Right renal pelvis (tissue), 4 donors: ENCODE measurements around the gene CPE. TPM values are rescaled to one million over a fixed set of nuclear protein-coding genes. Genes with fewer than 3 reads are reported as not detected.

Source experiments
- DNase-seq, 4 donors: peaks; one replicate each; pipeline ENCODE4 v3.0.0-alpha.2; 2013; ENCODE audit warnings: low read depth in 4 of 4, low spot score in 3 of 4, missing footprints in 1 of 4
- polyA plus RNA-seq, 4 donors: library from polyadenylated mRNA; unstranded; fragments of 120-200 nt; gene quantifications; one replicate each; pipeline ENCODE4 v1.2.1, GENCODE V29; 2013; ENCODE audit not compliant: insufficient read length in 4 of 4

The CPE gene
- polyA plus RNA-seq, 4 donors = 123 to 179 (median 151) TPM

DNA sequence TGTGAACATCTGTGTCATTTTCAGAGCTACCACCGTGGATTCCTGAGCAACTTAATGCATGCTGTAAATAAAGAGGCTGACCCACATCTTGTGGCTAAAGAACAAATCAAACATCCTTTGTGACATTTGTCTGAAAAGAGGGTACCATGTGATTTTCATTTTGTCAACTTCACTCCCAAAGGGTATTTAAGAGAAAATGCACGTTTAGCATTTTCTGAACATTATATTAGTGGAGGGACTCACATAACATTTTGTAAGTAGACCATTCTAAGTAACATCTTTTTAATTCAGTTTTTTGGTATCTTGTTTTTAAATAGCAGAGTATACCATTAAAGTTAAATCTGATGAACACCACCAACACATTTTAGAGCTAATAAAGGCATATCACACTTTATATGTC lies 17.0 kb upstream of the CPE start:
- no peak for DNase-seq

DNA sequence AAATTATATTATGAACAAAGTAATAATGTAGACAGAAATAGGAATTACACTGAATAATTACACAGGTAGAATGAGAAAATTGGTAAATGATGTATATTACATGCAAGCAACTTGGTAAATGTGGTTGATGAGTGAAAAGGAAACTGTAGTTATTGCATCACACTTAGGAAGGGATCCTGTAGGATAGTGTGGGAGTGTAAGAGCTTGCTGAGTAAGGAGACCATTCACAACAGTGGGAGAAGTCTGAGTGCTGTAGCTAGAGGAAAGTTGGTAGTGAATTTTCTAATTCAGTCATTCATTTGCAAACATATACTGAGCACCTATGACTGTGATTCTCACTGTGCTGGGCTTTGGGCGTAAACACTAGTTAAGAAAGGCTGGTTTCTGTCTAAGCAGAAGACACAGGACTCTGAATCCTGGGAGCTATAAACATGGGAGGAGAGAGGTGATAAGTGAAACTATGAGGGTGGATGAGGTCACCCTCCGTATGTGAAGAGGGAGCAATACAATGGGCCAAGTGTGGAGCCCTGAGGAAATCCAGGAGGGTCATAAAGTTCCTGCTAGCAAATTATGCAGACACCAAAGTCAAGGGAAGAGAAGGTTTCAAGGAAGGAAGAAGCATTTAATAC lies 14.2 kb upstream of the CPE start:
- DNase-seq = no peak

DNA sequence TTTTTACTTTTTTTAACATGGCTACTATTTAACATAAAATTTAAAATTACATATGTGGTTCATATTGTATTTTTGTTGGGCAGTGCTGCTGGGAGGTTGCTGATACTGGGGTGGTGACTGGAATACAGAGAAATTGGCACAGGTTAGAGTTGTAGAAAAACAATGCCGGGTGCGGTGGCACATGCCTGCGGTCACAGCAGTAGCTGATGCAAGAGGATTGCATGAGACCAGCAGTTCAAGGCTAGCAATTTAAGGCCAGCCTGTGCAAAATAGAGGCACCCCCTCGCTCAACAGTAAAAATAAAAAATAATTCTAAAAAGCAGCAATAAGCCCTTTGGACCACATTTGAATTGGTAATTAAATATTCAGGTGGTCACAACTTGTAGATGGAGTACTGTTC lies 11.8 kb upstream of the CPE start:
- DNase-seq = no peak

GRCh38 chr4:165368114-165368513 lies 10.7 kb upstream of the CPE start:
- no peak for DNase-seq

DNA sequence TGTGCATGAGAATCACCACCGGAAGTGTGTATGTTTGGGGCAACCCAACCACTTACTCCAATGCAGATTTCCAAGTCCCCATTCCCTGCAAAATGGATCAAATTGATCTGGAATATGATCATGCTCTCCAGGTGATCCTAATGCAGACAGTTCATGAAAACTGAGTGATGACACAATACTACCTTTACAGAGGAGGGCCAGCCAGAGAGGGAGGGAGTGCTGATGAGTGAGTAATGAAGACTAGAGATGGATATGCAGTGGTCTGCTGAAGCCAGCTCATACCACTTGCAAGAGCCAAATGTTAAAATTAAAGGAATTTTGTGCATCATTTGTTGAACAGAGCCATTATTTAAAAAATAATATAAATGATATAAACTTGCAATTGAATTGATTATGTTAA lies 10.2 kb upstream of the CPE start:
- DNase-seq = no peak

- no peak for DNase-seq
These were observed 9.3 kb upstream of the CPE start for GRCh38 chr4:165369522-165369921.

GRCh38 chr4:165370530-165370929 lies 8.3 kb upstream of the CPE start:
- no peak for DNase-seq

DNA sequence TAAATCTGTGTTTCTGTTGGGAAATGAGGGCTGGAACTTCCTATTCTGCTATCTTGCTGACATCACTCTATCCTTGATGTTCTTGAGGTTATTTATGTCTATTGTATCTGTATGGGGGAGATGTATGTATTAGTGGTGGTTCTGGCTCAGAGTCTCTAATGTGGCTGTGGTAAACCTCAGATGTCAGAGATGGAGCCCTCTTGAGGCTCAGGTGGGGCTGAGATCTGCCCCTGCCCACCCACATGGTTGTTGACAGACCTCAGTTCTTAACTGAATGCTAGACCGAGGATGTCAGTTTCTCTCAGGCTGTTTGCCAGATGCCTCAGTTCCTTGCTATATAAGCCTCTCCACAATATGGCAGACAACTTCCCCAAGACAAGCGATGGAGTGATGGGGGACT lies 3.3 kb upstream of the CPE start:
- no peak for DNase-seq

DNA sequence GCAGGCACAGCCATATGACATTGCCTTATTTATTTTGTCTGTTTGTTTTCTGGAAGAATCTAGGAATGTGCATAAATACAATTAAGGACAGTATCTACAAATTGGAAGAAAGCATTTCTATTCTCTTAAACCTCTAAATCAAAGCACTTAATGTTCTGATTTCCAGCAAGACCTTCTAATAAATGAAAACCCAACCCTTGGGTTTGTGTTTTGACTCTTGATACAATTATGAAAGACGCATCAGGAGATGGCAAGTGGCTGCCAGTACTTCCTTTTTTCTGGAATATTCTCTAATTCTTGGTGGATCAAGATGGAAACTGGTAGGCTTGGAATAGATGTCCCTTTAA lies 437 bp upstream of the CPE start:
- no peak for DNase-seq

GRCh38 chr4:165379678-165380064 lies 863 bp downstream of the CPE start:
- DNase-seq = no peak

GRCh38 chr4:165380805-165381204 lies 2.0 kb downstream of the CPE start:
- DNase-seq = no peak

- DNase-seq = no peak
These were observed 3.1 kb downstream of the CPE start for GRCh38 chr4:165381821-165382373.

- no peak for DNase-seq
These were observed 3.8 kb downstream of the CPE start for GRCh38 chr4:165382640-165383039.

DNA sequence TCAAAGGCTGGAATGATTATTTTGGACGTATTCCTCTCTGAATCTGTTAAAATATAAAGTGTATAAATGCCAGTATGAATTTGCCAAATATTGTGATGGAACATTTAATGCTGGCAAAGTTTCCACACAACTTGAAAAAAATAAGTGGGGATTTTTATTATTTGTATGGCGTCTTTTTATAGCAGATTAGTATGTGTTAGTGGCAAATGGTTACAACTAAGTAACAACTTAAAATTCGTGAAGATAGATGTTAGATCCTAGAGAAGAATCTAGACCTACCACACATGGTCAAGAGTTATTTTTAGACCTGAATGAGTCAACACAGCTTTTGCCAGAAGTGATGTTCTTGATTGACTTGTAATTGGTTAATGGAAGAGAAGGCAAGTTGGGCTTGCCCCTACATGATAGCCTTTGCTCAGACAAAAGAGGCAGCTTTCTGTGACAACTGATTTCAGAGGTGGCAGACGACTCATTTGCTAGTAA lies 4.8 kb downstream of the CPE start:
- no peak for DNase-seq

DNA sequence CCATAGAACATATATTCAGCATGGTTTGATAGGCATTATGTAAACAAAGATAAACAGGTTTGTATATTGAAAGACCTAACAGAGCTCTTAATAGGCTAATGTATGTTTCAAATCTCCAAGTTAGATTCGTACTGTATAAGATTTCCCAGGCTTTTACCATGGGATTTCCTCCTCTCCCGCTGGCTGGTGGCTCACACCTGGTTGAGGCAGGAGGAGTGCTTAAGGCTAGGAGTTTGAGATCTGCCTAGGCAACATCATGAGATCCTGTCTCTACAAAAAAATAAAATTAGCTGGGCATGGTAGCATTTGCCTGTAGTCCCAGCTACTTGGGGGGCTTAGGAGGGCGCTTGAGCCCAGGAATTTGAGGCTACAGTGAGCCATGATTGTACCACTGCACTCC lies 5.4 kb downstream of the CPE start:
- DNase-seq = no peak

DNA sequence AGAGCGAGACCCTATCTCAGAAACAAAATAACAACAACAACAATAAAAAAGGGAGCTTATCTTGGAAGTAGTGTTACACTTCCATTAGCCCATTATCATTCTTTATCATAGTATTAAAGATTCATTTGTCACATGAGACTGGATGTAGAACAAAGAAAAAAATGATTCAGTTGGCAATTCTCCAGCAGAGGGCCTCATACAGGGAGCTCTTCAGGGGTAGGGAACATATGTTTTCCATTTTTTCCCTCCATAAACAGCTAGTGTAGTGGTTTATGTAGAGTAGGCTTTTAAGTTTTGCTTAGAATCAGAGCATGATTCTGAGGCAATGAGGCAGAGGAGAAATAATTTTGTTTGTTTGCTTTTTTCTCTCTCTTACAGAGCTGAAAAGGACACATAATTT lies 5.8 kb downstream of the CPE start:
- no peak for DNase-seq

- DNase-seq = no peak
These were observed 6.3 kb downstream of the CPE start for GRCh38 chr4:165385126-165385525.

GRCh38 chr4:165386328-165386727 lies 7.5 kb downstream of the CPE start:
- no peak for DNase-seq

DNA sequence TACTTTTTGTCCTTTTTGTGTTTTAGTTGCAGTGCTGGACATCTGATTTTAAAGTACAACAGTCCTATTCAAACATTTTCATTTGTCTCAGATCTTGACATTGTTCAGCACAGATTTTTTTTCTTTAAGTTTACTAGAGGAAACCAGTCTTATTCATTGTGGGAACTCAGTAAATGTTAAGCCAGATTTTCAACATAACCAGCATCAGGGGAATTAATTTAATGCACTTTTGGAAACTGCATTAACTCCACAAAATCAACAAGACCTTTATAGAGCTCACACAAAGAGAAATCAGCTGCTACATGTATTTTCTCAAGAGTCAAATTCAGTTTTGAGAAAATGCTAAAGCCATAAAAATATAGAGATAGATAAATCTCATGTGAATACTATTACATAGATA lies 9.9 kb downstream of the CPE start:
- no peak for DNase-seq

DNA sequence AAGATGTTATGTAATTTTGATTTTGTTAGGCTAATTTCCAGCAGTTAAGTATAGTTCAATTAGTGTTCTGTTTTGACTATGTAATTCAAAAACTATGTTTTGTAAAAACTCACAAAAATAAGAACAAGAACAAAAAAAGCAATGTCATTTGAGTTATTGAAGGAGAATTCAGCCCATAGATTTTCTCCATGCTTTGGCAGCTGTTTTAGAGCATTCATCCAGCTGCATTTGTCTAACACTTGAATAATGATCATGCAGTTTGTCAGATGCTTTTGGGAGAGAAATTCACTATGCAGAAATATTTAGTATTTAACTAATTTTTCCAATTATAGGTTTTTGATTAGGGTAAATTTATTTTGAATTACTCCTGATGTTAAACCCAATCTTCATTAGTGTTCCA lies 14.2 kb downstream of the CPE start:
- no peak for DNase-seq

GRCh38 chr4:165393704-165394103 lies 14.9 kb downstream of the CPE start:
- DNase-seq = no peak

DNA sequence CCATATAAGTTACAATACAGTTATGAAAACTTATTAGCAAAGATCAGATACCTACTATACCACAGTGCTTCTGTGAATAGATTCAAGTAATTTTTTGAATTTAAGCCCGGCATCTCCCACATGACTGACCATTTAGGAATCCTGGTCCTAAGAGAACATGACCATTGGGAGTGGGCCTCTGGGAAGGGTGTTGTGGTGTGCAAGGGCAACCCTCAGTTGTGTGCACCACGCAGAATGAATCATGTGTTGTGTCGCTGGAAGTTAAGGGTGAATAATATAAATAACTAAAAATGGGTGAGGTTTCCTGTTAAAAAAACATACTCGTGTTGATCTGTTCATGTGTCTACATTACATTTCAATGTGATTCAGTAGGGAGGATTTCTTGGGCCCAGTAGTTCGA lies 15.5 kb downstream of the CPE start:
- no peak for DNase-seq

DNA sequence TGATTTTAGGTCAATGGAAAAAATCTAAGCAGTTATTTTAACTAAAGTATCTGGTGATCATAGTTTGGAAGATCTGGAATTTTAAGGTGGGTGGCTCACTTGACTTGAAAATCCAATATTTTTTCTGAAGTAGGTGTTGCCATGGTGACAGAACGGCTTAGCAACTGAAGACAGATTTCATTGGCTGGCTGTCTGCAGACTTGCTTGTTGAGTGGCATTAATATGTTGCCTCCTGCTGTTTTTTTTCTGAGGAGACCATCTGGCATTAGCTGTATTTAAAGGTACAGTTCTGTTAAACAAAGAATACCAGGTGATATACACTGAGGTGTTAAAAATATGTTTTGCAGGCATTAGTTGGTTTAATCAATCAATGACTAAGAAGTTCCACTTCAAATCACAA lies 19.8 kb downstream of the CPE start:
- DNase-seq = no peak
